ENCODE measurements around the gene CCKAR.

Gene CCKAR

GRCh38 chr4:26458157-26458561 lies 32.1 kb downstream of the CCKAR start:
- no peak for DNase-seq

- no peak for DNase-seq
Observed at GRCh38 chr4:26457412-26457811, 32.9 kb downstream of the CCKAR start.

GRCh38 chr4:26455571-26455970 lies 34.7 kb downstream of the CCKAR start:
- DNase-seq, result no peak

- no peak for DNase-seq
Observed at GRCh38 chr4:26454961-26455360, 35.3 kb downstream of the CCKAR start.

- DNase-seq, result peak; percentile 79 to 97 (median 93)
Observed at GRCh38 chr4:26452565-26453531, 37.4 kb downstream of the CCKAR start.

- no peak for DNase-seq
Observed at GRCh38 chr4:26451597-26451996, 38.7 kb downstream of the CCKAR start.

GRCh38 chr4:26450418-26450817 lies 39.9 kb downstream of the CCKAR start:
- no peak for DNase-seq

GRCh38 chr4:26447378-26447777 lies 42.9 kb downstream of the CCKAR start:
- no peak for DNase-seq

- DNase-seq, result no peak
Observed at GRCh38 chr4:26441771-26442170, 48.5 kb downstream of the CCKAR start.

GRCh38 chr4:26441102-26441501 lies 49.2 kb downstream of the CCKAR start:
- DNase-seq, result no peak

- DNase-seq, result no peak
Observed at GRCh38 chr4:26434030-26434639, 56.1 kb downstream of the CCKAR start.

- DNase-seq, result no peak
Observed at GRCh38 chr4:26433556-26433955, 56.7 kb downstream of the CCKAR start.

- no peak for DNase-seq
Observed at GRCh38 chr4:26432419-26432818, 57.9 kb downstream of the CCKAR start.

- no peak for DNase-seq
Observed at GRCh38 chr4:26431461-26432180, 58.7 kb downstream of the CCKAR start.
